Mesothelial cell of epicardium (in vitro differentiated cells): ENCODE measurements around the gene FHIT. TPM values are rescaled to one million over a fixed set of nuclear protein-coding genes. Genes with fewer than 3 reads are reported as not detected.

Experiments used
- DNase-seq, 2 experiments: peaks; one replicate each; pipeline ENCODE4 v3.0.0; 2021; ENCODE audit warnings: low spot score in 2 of 2; ENCODE audit not compliant: unreplicated experiment in 2 of 2
- H3K27ac Mint-ChIP-seq: 2 replicates; pipeline ENCODE4 v1.8.0; 2021; ENCODE audit warnings: mixed read lengths
- H3K27me3 Mint-ChIP-seq: 2 replicates; pipeline ENCODE4 v1.8.0; 2021; ENCODE audit warnings: low read depth, mixed read lengths
- H3K36me3 Mint-ChIP-seq: 2 replicates; pipeline ENCODE4 v1.8.0; 2021; ENCODE audit warnings: mixed read lengths
- H3K4me1 Mint-ChIP-seq: 2 replicates; pipeline ENCODE4 v1.8.0; 2021; ENCODE audit warnings: mixed read lengths
- H3K4me3 Mint-ChIP-seq: 2 replicates; pipeline ENCODE4 v1.8.0; 2021; ENCODE audit warnings: mild to moderate bottlenecking, moderate library complexity, mixed read lengths
- H3K9me3 Mint-ChIP-seq: 2 replicates; pipeline ENCODE4 v1.8.0; 2021; ENCODE audit warnings: mixed read lengths
- total RNA-seq: library from RNA; stranded (reverse); gene quantifications from 3 replicates; pipeline ENCODE4 v1.2.1, GENCODE V29; 2021
- TF ChIP-seq, protein P1 (sequence below): fragments of 200-600 bp; sonication (generic); IDR thresholded peaks from one replicate; pipeline ENCODE4 v1.5.0; 2021; ENCODE audit warnings: antibody characterized with exemption; ENCODE audit not compliant: unreplicated experiment

Gene FHIT
- total RNA-seq, 1 donor from 2014 or later: 10.7 TPM

DNA sequence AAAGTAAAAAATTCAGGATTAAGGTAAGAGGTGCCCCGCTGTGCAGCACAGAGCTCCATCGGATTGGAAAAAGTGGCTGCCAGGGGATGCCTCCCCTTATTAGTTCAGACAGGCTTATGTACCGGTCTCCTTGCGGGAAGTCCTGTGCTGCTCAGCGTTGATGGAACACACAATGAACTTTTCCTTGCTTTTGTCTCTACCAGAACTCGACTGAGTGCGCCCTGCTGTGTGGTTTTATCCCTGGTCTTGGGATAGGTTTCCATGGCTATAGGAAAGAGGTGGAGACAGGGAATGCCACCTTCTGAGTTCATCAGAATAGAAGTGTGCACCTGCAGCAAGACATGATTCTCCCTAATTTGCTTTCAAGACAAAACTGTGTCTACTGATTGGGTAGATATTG is 1455.5 kb downstream of the FHIT start:
- H3K9me3 Mint-ChIP-seq: no peaks in the 10 kb centered on the region
- H3K4me3 Mint-ChIP-seq: no peak overlapping the region
- DNase-seq: no peak
- H3K4me1 Mint-ChIP-seq: peaks cover 19% of the 10 kb centered on the region
- TF ChIP-seq, protein P1, sequence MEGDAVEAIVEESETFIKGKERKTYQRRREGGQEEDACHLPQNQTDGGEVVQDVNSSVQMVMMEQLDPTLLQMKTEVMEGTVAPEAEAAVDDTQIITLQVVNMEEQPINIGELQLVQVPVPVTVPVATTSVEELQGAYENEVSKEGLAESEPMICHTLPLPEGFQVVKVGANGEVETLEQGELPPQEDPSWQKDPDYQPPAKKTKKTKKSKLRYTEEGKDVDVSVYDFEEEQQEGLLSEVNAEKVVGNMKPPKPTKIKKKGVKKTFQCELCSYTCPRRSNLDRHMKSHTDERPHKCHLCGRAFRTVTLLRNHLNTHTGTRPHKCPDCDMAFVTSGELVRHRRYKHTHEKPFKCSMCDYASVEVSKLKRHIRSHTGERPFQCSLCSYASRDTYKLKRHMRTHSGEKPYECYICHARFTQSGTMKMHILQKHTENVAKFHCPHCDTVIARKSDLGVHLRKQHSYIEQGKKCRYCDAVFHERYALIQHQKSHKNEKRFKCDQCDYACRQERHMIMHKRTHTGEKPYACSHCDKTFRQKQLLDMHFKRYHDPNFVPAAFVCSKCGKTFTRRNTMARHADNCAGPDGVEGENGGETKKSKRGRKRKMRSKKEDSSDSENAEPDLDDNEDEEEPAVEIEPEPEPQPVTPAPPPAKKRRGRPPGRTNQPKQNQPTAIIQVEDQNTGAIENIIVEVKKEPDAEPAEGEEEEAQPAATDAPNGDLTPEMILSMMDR: no peak
- H3K27me3 Mint-ChIP-seq: no peaks in the 10 kb centered on the region
- H3K36me3 Mint-ChIP-seq: no peaks in the 10 kb centered on the region
- H3K27ac Mint-ChIP-seq: no peak overlapping the region

DNA sequence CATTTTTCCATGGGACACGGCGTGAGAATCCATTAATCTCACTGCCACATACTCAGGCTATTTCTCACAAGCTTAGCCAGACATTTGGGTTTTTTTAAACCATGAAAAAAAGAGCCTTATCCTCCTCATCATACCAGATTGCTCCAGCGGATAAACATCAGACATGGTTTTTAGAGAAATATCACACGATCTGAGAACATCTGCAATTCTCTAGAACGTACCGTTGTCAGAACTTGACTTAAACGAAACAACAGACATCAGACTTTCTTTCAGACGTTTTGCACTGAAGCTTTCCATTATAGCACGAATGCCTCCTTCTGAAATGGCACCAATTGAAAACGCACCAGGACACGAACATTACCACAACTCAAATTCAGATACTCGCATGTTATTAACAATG is 1457.3 kb downstream of the FHIT start:
- Mint-ChIP-seq H3K27ac (no peak overlapping the region), H3K4me1 (peaks cover 19% of the 10 kb centered on the region), H3K9me3 (no peaks in the 10 kb centered on the region), H3K4me3 (no peak overlapping the region), H3K36me3 (no peaks in the 10 kb centered on the region), H3K27me3 (no peaks in the 10 kb centered on the region)
- no peak for DNase-seq
- TF ChIP-seq, protein P1: no peak

DNA sequence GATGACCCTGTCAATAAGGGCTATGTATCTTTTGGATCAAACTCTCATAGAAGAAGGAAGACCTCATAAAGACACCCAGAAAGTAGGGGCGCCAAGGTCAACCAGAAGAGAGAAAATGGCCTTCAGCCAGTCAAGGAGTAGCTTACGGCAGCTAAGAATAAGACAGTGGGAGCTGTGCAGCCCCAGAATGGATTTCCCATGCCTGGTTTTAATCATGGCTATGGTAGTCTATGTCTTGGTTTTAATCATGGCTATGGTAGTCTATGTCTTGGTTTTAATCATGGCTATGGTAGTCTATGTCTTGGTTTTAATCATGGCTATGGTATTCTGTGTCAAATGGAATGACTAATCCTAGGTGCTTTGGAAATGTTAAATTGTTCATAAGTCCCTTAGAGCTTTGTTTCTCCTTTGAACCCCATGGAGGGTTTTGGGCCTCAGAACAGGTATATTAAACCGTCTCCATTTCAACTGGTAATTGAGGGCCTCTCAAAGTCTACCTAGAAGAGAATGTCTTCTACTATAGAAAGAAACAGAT is 1459.4 kb downstream of the FHIT start:
- Mint-ChIP-seq H3K27ac (no peak overlapping the region), H3K9me3 (no peaks in the 10 kb centered on the region), H3K27me3 (no peaks in the 10 kb centered on the region), H3K36me3 (no peaks in the 10 kb centered on the region), H3K4me3 (no peak overlapping the region), H3K4me1 (peaks cover 25% of the 10 kb centered on the region)
- TF ChIP-seq, protein P1: no peak
- no peak for DNase-seq

DNA sequence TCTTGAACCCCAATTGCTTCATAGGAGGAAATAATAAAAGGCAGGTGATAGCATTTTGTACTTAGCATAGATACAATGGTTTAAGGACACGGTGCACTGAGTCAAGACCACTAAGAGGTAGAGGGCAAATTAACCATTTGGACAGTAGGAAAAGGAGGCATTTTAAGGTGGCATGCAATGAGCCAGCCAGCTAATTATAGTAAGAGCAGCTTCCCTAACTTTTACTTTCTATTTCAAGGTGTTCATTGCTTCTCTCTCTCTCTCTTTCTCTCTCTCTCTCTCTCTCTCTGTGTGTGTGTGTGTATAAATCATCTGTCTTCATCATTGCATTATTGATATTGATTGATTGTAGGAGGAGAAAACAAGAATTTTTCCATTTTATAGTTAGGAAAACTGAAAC is 1461.0 kb downstream of the FHIT start:
- Mint-ChIP-seq H3K36me3 (no peaks in the 10 kb centered on the region), H3K27ac (no peak overlapping the region), H3K4me3 (no peak overlapping the region), H3K27me3 (no peaks in the 10 kb centered on the region), H3K9me3 (no peaks in the 10 kb centered on the region), H3K4me1 (peaks cover 27% of the 10 kb centered on the region)
- DNase-seq: no peak
- TF ChIP-seq, protein P1: no peak

DNA sequence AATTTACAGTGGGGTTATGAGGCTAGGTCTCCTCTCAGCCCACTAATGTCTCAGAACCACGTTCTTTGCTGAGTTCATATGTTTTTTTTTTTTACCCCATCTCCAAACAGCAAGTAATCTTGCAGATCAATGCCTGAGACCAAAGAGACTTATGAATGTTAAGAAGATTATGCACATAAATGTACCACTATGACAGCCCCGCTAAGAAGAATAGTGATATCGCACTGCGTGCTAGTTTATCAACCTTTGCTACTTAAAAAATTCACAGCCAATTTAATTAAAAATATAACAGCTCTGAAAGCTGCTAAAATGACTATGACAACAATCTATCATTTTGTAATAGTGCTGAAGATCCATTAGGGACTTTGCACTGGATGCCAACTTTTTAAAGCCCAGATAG is 1462.5 kb downstream of the FHIT start:
- H3K27me3 Mint-ChIP-seq: no peaks in the 10 kb centered on the region
- H3K27ac Mint-ChIP-seq: no peak overlapping the region
- peaks cover 27% of the 10 kb centered on the region for H3K4me1 Mint-ChIP-seq

More for the DNA sequence above, 1462.5 kb downstream of the FHIT start:
- TF ChIP-seq, protein P1: no peak
- Mint-ChIP-seq H3K36me3 (no peaks in the 10 kb centered on the region), H3K4me3 (no peak overlapping the region), H3K9me3 (peaks cover 4% of the 10 kb centered on the region)
- no peak for DNase-seq
